Endothelial cell of umbilical vein (primary cell): Measurements from ENCODE around the gene LSM7. TPM values are rescaled to one million over a fixed set of nuclear protein-coding genes. Genes with fewer than 3 reads are reported as not detected.

ENCODE experiments used
- BruUV-seq: library from RNA; stranded (reverse); fragments of 400-500 nt; replicated peaks from 2 replicates; lab custom pipeline; 2021; lab: Mats Ljungman, UMichigan
- CTCF ChIA-PET: fragments of 300-600, 350-600 bp; sonication (Branson Sonifier 250); formaldehyde crosslinking; loops from one replicate; lab custom pipeline; 2021; ENCODE audit warnings: antibody characterized with exemption, inconsistent platforms; lab: Charles Lee
- POLR2A ChIA-PET: fragments of 300-600, 350-600 bp; sonication (Branson Sonifier 250); formaldehyde crosslinking; loops from one replicate; lab custom pipeline; 2021; ENCODE audit warnings: antibody characterized with exemption, inconsistent platforms; lab: Charles Lee
- DNase-seq: peaks from one replicate; pipeline ENCODE4 v3.0.0-alpha.2; 2011; ENCODE audit warnings: low read depth, low spot score
- FAIRE-seq: peaks from 2 replicates; lab custom pipeline; 2011; peaks lifted over from hg19 to GRCh38; lab: Jason Lieb, UNC
- H2AFZ ChIP-seq: 2 replicates; pipeline ENCODE4 v1.6.0; 2012; ENCODE audit warnings: low read depth, low read length, control low read depth, inconsistent platforms
- H3K27ac ChIP-seq: 2 replicates; pipeline ENCODE4 v1.5.1; 2011; ENCODE audit warnings: low read depth, mild to moderate bottlenecking, control low read depth, low read length, moderate library complexity; ENCODE audit not compliant: insufficient read depth
- H3K27me3 ChIP-seq, 2 experiments: 2 replicates each; pipeline versions ENCODE4 v1.6.0 to v1.6.1; 2011; ENCODE audit warnings: low read length in 2 of 2, mixed read lengths in 1 of 2; ENCODE audit not compliant: control insufficient read depth in 2 of 2, insufficient read depth in 2 of 2
- H3K36me3 ChIP-seq, 2 experiments: 2 replicates in 1 of 2; 3 replicates in 1 of 2; pipeline ENCODE4 v1.5.1; 2011; ENCODE audit warnings: low read length in 2 of 2, mild to moderate bottlenecking in 1 of 2, moderate library complexity in 1 of 2; ENCODE audit not compliant: control insufficient read depth in 2 of 2, insufficient read depth in 2 of 2; ENCODE audit errors: extremely low read depth in 1 of 2
- H3K4me1 ChIP-seq: 3 replicates; pipeline ENCODE4 v1.5.1; 2011; ENCODE audit warnings: mild to moderate bottlenecking, low read length; ENCODE audit not compliant: control insufficient read depth, insufficient read depth; ENCODE audit errors: extremely low read depth
- H3K4me2 ChIP-seq: 2 replicates; pipeline ENCODE4 v1.6.1; 2011; ENCODE audit warnings: low read length, control low read depth, mixed read lengths; ENCODE audit not compliant: insufficient read depth
- H3K4me3 ChIP-seq, 3 experiments: fragments of 200-600 bp in 1 of 3; sonication (generic), shearing (Covaris generic) in 1 of 3; replicated peaks in 1 of 3; 2 replicates each; pipeline ENCODE4 v1.5.1; 2011 to 2016; ENCODE audit warnings: control low read depth in 3 of 3, low read length in 3 of 3, mild to moderate bottlenecking in 2 of 3, inconsistent platforms in 1 of 3, low read depth in 1 of 3, moderate library complexity in 1 of 3; ENCODE audit not compliant: insufficient read depth in 1 of 3
- H3K79me2 ChIP-seq: 2 replicates; pipeline ENCODE4 v1.6.0; 2012; ENCODE audit warnings: low read length, inconsistent platforms; ENCODE audit not compliant: control insufficient read depth, insufficient read depth
- H3K9ac ChIP-seq: replicated peaks from 2 replicates; pipeline ENCODE3; 2011; ENCODE audit warnings: low read length, control low read depth; ENCODE audit not compliant: insufficient read depth; ENCODE audit errors: extremely low read depth
- H3K9me1 ChIP-seq: replicated peaks from 3 replicates; pipeline ENCODE4 v1.6.0; 2011; ENCODE audit warnings: mild to moderate bottlenecking, low read length; ENCODE audit not compliant: control insufficient read depth, insufficient read depth; ENCODE audit errors: extremely low read depth
- H3K9me3 ChIP-seq: replicated peaks from 2 replicates; pipeline ENCODE4 v1.5.1; 2012; ENCODE audit warnings: low read length, inconsistent platforms; ENCODE audit not compliant: control insufficient read depth, insufficient read depth
- H4K20me1 ChIP-seq: replicated peaks from 2 replicates; pipeline ENCODE3; 2011; ENCODE audit warnings: mild to moderate bottlenecking, low read length; ENCODE audit not compliant: control insufficient read depth, insufficient read depth; ENCODE audit errors: extremely low read depth
- EZH2 ChIP-seq: IDR thresholded peaks from 2 replicates; pipeline ENCODE4 v1.6.1; 2012; ENCODE audit warnings: borderline replicate concordance, low read depth, mild to moderate bottlenecking, moderate library complexity, low read length, inconsistent platforms; ENCODE audit not compliant: severe bottlenecking
- FOS ChIP-seq: IDR thresholded peaks from 2 replicates; pipeline ENCODE4 v1.6.1; 2011; ENCODE audit warnings: mild to moderate bottlenecking, low read length, moderate library complexity, borderline replicate concordance; ENCODE audit not compliant: insufficient read depth
- GATA2 ChIP-seq: IDR thresholded peaks from 2 replicates; pipeline ENCODE4 v1.7.0; 2011; ENCODE audit warnings: low read depth, mild to moderate bottlenecking, moderate library complexity, mixed read lengths, low read length; ENCODE audit not compliant: insufficient read length, insufficient read depth
- JUN ChIP-seq: IDR thresholded peaks from 2 replicates; pipeline ENCODE4 v1.6.1; 2011; ENCODE audit warnings: borderline replicate concordance, low read depth; ENCODE audit not compliant: insufficient read length, insufficient read depth
- MYC ChIP-seq: IDR thresholded peaks from one replicate; pipeline ENCODE4 v1.6.1; 2011; ENCODE audit warnings: mild to moderate bottlenecking, low read depth, low read length
- POLR2A ChIP-seq: IDR thresholded peaks from 2 replicates; pipeline ENCODE4 v1.6.1; 2012; ENCODE audit warnings: low read depth, mild to moderate bottlenecking, control low read depth, low read length
- POLR2AphosphoS5 ChIP-seq: IDR thresholded peaks from 2 replicates; pipeline ENCODE4 v1.6.1; 2012; ENCODE audit warnings: low read depth, mild to moderate bottlenecking, control low read depth, low read length, moderate library complexity; ENCODE audit not compliant: insufficient read depth
- dilution Hi-C: fragments of 300-500 bp; cut with MboI; formaldehyde crosslinking; loops from one replicate; pipeline ENCODE4 v1.15.0; 2019; ENCODE audit warnings: low sequenced_read_pairs; ENCODE audit not compliant: extremely low pct_ligation_motif_present
- intact Hi-C: fragments of 100-400 bp; cut with micrococcal nuclease; formaldehyde crosslinking; loops from one replicate; pipeline ENCODE4 v1.10.0; 2022
- polyA plus RNA-seq, 4 experiments: library from polyadenylated mRNA; depleted of rRNA in 3 of 4; stranded (reverse) in 3 of 4; unstranded in 1 of 4; fragments of >200 nt; gene quantifications; 2 replicates each; pipeline versions ENCODE4 v1.2.1 to v1.2.3, GENCODE V29; 2011 to 2012; ENCODE audit warnings: missing spikeins in 1 of 4
- total RNA-seq: library from RNA; stranded (reverse); gene quantifications from 2 replicates; pipeline ENCODE4 v1.2.3, GENCODE V29; 2021
- TF ChIP-seq, protein P1 (sequence below): IDR thresholded peaks from 2 replicates; pipeline ENCODE4 v1.6.1; 2011; ENCODE audit not compliant: insufficient read depth, insufficient read length
- TF ChIP-seq, protein P2 (sequence below), 2 donors: IDR thresholded peaks; 1 replicate in 1 of 2; 2 replicates in 1 of 2; pipeline ENCODE4 v1.5.1; 2011; ENCODE audit warnings: low read length in 2 of 2, mild to moderate bottlenecking in 2 of 2, moderate library complexity in 2 of 2, control low read depth in 1 of 2, inconsistent platforms in 1 of 2, low read depth in 1 of 2; ENCODE audit not compliant: insufficient read depth in 1 of 2; ENCODE audit errors: extremely low read depth in 1 of 2

Gene LSM7
- total and polyA plus RNA-seq, 2 donors (not counting 3 experiments of a cell fraction or from before 2014, with no cell fraction given), result 124 to 673 TPM

DNA sequence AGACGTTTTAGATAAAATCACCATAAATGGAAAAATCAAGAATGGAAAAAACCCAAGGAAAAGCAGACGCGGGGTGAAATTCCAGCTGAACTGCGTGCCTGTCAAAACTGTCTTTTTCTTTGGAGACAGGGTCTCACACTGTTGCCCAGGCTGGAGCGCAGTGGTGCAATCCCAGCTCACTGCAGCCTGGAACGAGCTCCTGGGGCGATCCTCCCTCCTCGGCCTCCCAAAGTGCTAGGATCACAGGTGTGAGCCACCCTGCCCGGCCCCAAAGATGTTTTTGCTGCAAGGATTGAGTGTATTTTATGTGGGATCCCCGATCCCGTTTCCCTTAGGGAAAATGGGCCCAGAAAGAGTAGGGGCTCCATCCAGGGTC, 45.5 kb downstream of the LSM7 start:
- H3K27ac ChIP-seq, result no peak overlapping the region
- CTCF ChIA-PET, result interaction anchor here (1.0 to 1.3 kb wide), 2 partner anchors 109 to 331 kb away, joined by 3 read pairs; no protein-coding TSS in a partner anchor
- FAIRE-seq, result no peak
- H3K9me1 ChIP-seq, result no peaks in the 10 kb centered on the region
- dilution Hi-C loops (no loop called here), intact Hi-C loops (no loop called here)
- no peak overlapping the region for H2AFZ ChIP-seq
- no peak for DNase-seq
- H3K4me3 ChIP-seq, result no peak overlapping the region
- BruUV-seq, result no TSS peak
- peaks cover 2 to 6% of the 10 kb centered on the region in 2 experiments for H3K27me3 ChIP-seq
- no peaks in the 10 kb centered on the region for H3K9me3 ChIP-seq
- no peaks in the 10 kb centered on the region for H3K79me2 ChIP-seq
- H3K4me1 ChIP-seq, result peaks cover 9% of the 10 kb centered on the region
- H3K36me3 ChIP-seq, result no peaks in the 10 kb centered on the region
- POLR2A ChIA-PET, result no interaction called here
- no peak overlapping the region for H3K9ac ChIP-seq
- no peak overlapping the region for H3K4me2 ChIP-seq
- no peak for TF ChIP-seq FOS
- no peak for TF ChIP-seq JUN
- TF ChIP-seq, protein P1, sequence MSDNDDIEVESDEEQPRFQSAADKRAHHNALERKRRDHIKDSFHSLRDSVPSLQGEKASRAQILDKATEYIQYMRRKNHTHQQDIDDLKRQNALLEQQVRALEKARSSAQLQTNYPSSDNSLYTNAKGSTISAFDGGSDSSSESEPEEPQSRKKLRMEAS, result no peak
- TF ChIP-seq, protein P2, sequence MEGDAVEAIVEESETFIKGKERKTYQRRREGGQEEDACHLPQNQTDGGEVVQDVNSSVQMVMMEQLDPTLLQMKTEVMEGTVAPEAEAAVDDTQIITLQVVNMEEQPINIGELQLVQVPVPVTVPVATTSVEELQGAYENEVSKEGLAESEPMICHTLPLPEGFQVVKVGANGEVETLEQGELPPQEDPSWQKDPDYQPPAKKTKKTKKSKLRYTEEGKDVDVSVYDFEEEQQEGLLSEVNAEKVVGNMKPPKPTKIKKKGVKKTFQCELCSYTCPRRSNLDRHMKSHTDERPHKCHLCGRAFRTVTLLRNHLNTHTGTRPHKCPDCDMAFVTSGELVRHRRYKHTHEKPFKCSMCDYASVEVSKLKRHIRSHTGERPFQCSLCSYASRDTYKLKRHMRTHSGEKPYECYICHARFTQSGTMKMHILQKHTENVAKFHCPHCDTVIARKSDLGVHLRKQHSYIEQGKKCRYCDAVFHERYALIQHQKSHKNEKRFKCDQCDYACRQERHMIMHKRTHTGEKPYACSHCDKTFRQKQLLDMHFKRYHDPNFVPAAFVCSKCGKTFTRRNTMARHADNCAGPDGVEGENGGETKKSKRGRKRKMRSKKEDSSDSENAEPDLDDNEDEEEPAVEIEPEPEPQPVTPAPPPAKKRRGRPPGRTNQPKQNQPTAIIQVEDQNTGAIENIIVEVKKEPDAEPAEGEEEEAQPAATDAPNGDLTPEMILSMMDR (IDR thresholded peaks at IDR 0.05; ENCODE audit: extremely low read depth in 1 of 2, insufficient read depth in 1 of 2, low read depth in 1 of 2, low read length in 2 of 2), result no peak
- TF ChIP-seq EZH2, result no peak
- TF ChIP-seq POLR2A, result no peak
- no peak for TF ChIP-seq POLR2AphosphoS5
- TF ChIP-seq GATA2, result no peak
- TF ChIP-seq MYC, result no peak
- H4K20me1 ChIP-seq, result no peaks in the 10 kb centered on the region
